Activated CD4-positive, CD25-positive, alpha-beta regulatory T cell treated with anti-CD3 and anti-CD28 coated beads, Interleukin-2, amount 50 U/mL, for 24 hours (primary cell): ENCODE data around the gene RELB.

Experiments used
- ATAC-seq, 2 donors: fragments of 150-1000 bp; cut with Tn5 transposase; one replicate each; pipeline ENCODE4 v1.10.0; 2021; ENCODE audit warnings: mild to moderate bottlenecking in 1 of 2, moderate library complexity in 1 of 2

RELB gene

DNA sequence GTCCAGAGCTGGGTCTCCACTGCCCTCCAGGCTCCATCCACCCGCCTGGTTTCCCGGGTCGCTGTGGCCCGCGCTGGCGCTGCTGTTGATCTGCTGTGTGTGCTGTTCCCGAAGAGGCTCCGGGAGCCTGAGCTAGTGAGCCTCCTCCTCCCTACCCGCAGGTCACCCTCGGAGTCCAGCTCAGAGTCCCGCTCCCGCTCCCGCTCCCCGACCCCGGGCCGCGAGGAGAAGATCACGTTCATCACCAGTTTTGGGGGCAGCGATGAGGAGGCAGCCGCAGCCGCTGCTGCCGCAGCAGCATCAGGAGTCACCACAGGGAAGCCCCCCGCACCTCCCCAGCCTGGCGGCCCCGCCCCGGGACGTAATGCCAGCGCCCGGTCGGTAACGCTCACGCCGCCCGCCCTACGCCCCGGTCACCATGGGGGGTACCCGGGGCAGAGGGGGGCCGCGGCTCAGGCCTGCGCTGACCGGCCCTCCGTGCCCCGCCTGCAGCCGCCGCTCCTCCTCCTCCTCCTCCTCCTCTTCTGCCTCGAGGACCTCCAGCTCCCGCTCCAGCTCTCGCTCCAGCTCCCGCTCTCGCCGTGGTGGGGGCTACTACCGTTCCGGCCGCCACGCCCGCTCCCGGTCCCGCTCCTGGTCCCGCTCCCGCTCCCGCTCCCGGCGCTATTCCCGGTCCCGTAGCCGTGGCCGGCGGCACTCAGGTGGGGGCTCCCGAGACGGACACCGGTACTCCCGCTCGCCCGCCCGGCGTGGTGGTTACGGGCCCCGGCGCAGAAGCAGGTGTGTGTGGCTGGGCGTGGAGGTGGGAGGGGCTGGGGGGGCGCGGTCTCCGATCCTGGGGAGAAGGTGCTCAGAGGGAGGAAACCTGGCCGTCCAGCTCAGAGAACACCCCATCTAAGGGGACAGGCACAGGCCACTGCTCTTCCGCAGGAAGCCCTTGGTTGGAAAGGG, 62.9 kb downstream of the RELB start:
- no peak for ATAC-seq

DNA sequence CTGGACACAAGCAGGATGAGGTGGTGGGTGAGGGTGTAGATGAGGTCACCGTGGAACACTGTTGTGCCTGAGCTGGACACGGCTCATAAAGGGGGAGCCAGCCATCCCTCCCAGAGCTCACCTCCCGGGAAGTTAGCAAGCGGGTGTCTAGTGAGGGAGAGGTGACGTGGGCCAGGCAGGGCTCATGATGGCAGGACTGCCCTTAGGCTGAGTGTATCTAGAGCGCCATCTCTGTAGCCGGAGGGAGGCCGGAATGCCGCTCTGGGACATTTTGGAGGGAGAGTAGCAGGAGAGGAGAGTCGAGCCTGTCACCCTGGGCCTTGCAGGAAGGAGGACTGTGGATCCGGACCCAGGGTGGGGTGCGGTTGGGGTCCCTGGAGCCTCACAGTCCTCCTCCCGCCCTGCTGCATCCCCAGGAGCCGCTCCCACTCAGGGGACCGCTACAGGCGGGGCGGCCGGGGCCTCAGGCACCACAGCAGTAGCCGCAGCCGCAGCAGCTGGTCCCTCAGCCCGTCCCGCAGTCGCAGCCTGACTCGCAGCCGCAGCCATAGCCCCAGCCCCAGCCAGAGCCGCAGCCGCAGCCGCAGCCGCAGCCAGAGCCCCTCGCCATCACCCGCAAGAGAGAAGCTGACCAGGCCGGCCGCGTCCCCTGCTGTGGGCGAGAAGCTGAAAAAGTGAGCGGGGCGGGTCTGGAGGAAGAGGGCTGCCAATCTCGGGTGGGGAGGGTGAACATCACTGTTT, 65.8 kb downstream of the RELB start:
- no peak for ATAC-seq

DNA sequence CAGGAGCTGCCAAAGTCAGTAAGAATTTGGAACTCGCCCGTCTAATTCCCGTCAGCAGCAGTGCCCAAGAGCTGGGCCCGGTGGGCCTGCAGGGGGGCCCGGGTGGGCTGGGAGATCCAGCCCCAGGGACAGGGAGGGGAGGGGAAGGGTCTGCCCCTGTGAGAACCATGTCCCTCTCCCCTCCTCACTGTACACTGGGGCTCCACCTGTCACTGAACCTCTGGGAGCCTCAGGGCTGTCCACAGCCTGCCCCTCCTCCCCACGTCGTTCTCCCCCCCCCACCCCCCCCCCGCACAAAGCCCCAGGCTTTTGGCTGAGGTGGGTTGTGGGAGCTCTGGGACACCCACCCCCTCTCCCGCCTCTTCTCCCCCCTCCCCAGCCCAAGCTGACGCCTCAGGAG, 66.8 kb downstream of the RELB start:
- ATAC-seq = no peak

GRCh38 chr19:45069056-45069455, 67.8 kb downstream of the RELB start:
- no peak for ATAC-seq

DNA sequence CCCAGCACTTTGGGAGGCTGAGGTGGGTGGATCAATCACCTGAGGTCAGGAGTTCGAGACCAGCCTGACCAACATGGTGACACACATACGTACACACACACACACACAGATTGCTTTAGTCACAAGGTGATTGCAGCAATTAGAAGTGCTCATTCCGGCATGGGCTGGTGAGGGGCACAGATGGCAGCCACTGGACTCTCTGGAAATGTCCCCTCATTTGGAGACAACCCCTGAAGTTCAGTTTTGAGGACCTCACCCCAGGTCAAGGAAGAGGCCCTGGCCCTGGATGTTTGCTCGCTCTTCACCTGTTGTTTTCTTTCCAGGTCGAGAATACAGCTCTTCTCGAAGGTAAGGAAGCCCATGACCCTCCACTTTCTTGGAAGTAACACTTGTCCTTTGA, 69.0 kb downstream of the RELB start:
- no peak for ATAC-seq

DNA sequence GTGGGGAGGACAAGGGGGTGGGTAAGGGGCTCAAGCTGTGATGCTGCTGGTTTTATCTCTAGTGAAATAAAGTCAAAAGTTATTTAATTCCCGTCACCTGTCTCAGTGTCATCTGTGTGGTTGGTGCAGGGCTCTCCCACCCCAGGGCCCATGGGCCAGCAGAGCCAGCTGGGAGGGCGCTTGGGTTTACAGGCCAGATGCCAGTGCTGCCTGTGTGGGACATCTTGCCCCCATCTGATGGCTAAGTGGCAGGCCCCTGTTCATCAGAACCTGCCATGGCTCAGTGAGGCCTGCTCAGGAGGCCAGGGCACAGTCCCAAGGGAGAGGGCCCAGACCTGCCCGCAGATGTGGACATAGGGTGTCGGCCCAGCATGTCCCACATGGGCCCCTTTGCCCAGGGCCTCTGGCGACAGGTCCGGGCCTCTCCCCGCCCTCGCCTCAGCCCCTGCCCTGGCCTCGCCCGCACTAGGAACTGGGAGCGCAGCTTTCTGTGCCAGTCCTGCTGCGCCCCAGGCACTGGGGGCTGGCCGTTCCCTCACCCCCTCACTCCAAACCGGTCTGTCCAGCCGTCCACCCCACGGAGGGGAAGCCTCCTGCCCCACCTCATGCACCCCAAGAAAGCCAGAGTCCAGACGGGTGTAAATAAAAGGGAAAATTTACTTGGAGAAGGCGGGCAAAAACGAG, 69.7 kb downstream of the RELB start:
- ATAC-seq = no peak

DNA sequence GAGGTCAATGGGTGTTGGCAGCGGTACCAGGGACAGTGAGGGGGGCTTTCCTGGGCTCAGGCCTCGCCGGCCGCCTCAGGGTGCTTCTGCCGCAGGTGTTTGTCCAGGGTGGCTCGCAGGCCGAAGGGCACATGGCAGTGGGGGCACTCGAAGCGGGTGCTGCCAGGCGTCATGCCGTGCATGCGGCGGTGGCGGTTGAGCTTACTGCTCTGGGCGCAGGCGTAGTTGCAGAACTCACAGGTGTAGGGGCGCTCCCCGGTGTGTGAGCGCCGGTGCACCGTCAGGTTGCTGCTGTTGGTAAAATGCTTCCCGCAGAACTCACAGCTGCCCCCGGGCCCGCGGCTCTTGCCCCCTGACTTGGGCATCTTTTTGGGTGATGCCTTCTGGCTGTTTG, 70.3 kb downstream of the RELB start:
- no peak for ATAC-seq

DNA sequence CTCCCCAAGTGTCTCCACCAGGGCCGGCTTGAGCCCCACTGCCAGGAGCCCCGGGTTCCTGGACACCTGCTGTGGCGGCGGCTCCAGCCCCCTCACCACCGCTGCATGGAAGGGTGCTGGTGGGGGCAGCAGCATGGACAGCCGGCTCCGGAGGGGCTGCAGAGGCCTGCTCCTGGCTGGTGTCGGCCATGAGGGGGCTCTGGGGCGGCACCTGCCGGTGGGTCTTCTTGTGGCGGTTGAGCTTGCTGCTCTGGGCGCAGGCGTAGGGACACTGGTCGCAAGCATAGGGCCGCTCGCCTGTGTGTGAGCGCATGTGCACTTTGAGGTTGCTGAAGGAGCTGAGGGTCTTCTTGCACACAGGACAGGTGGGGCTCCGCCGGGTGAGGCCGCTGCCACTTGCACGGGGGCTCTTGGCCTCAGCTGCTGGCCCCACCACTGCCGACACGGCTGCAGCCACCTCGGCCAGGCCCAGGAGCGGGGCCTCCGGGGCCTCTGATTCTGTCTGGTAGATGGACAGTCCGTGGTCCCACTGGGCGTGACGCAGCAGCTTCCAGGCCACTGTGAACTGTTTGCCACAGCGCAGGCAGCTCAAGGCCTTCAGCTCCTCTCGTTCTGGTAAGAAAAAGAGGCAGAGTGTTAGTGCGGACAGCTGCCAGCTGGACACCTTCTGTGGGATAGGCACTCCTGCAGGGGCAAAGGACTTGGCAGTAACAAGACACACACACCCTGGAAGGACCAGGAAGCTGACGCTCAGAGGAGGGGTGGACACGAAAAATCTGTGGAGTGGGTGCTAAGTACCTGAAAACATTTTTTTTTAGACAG, 70.9 kb downstream of the RELB start:
- no peak for ATAC-seq

- ATAC-seq = no peak
These were observed 73.6 kb downstream of the RELB start for GRCh38 chr19:45074744-45075300.

DNA sequence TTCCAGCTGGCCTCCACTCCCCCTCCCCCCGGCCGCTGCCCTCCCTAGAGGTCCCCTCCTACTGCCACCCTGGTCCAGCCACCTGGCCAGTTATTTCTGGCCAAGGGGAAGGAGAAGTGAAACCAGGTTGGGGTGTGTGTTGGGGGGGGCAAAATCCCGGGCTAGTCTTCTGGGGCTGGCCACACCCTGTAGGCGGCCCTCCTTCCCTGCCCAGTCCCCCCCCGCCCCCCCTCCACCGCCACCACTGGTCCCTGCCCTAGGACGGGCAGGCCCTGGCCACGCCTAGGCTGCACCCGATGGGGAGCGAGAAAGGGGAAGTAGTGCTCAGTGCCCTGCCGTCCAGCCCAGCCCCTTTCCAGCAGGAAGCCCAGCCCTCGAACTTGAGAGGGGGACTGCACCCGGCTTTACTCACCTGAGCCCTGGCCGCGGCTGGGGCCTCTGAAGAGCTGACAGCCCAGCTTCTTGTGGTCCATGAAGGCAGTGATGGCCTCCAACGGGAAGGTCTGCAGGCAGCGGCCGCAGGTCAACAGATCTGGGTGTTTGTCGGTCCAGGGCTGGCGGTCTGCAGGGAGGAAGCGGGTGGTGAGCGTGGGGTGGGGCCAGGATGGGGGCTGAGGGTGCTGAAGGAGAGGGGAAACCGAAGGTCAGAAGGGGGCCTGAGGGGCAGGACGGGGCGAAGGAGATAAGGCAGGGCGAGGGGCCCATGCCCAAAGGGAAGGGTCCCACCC, 74.2 kb downstream of the RELB start:
- ATAC-seq = peak; percentile 7 to 12

GRCh38 chr19:45076029-45076850, 75.0 kb downstream of the RELB start, which contains the start of gene ZNF296:
ZNF296 (minus strand) TSS chr19:45076478; CDS start chr19:45076373, 105 bp downstream.
- ATAC-seq = peak; percentile 85 to 87

DNA sequence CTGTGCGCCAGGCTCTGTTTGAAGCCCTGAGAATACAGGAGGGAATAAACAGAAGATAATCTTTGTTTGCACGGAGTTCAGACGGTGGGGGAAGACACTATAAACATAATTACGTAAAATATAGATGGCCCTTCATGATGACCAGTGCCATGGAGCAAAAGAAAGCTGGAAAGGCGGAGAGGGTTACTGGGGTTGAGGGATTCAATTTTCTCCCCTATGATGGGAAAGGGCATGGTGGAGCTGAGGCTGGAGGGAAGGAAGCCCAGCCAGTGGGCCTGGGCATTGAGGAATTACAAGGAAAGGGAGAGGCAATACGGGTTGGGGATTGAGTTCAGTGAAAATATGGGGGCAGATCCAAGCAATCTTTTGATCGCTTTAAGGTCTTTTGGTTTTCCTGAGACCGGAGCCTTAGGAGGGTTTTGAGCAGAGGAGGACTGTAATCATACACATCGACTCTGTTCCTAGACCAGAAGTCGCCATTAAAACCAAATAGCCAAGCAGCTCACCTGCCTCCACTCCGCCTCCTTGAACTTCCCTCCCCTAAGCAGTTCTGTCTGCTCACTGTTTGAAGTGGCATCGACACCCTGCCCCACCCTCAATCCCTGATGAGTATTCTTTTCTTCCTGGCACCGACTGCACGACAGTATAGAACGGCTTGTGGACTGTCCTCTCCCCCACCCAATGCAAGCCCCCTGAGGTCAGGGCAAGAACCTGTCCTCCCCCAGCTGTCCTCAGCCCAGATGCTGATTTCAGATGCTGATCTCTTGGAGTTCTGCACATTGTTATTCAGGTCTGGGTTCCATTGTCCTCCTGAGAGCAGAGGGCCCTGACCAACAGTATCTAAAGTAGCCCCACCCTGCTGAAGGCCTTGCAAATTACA, 75.8 kb downstream of the RELB start:
- no peak for ATAC-seq

DNA sequence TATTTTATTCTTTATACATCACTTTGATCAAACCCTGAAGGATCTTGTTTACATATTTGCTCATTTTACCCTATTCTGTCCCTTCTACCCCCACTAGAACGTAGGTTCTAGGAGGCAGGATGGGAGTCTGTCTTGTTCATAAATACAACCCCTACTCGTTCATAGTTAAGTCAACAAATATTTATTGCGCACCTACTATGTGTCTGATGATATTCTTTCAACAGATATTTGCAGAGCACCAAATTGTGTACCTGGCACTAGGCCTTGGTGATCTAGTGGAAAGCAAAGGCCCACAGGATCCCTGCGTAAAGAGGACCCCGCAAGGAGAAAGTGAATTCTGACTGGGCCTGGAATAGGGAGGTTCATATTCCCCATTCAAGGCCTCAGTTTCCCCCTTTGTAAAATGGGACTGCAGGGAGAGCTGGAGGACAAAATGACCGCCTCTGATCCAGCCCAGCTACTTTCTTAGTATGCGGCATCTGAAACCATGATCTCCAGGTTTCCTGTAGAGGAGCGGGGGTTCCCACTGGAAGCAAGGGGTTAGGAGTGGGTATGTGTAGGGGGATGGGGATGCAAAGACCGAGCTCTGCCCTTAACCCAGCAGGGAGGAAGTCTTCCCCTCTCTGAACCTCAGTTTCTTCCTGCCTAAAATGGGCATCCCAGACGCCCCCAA, 77.3 kb downstream of the RELB start:
- peak; percentile 0 for ATAC-seq

GRCh38 chr19:45079063-45079910, 78.0 kb downstream of the RELB start, which contains the start of gene GEMIN7:
GEMIN7 (plus strand) TSS chr19:45079260; CDS start chr19:45090115, 10,855 bp downstream.
- ATAC-seq = peak; percentile 71 to 79

DNA sequence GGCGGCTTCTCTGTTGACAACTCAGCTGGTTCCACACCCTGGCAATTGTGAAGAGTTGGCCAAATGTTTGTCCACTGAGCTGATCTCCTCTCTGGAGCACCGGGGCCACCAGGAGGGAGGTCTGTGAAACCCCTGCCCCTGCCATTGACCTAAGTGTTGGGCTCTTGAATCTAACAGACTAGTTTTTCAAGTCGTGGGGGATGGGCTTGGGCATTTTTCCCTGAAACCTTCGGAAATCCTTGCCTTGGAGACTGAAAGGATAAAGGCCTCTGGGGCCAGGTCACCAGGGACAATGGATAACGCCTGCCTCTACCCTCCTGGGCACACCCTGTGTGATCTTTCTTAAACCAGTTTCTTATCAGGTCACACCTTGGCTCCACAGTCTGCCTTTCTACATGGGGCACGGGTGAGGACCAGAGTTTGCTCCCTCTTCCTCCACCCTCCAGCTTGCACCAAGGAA, 78.7 kb downstream of the RELB start:
- no peak for ATAC-seq

DNA sequence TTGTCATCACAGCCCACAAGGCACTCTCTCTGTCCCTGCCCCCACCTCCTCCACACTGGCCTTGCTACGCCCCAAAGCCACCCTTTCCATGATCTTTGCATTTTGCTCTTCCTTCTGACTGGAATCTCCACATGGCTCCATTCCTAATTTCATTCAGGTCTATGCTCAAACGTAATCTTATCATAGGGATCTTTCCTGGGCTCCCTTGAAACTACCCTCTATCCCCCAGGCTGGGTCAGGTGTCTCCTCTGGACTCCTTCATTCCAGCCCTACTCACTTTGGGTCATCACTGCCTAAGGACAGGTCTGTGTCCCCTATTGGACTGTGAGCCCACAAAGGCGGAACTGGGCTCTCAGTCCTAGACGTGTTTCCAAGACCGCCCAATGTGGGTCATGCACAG, 80.9 kb downstream of the RELB start:
- no peak for ATAC-seq

- no peak for ATAC-seq
These were observed 85.2 kb downstream of the RELB start for GRCh38 chr19:45086480-45086879.
